ENCODE data around the gene TBC1D4. TPM values are rescaled to one million over a fixed set of nuclear protein-coding genes. Genes with fewer than 3 reads are reported as not detected.

Gene TBC1D4
- total and polyA plus RNA-seq, 10 donors: 10.1 to 67.0 (median 21.6) TPM

DNA sequence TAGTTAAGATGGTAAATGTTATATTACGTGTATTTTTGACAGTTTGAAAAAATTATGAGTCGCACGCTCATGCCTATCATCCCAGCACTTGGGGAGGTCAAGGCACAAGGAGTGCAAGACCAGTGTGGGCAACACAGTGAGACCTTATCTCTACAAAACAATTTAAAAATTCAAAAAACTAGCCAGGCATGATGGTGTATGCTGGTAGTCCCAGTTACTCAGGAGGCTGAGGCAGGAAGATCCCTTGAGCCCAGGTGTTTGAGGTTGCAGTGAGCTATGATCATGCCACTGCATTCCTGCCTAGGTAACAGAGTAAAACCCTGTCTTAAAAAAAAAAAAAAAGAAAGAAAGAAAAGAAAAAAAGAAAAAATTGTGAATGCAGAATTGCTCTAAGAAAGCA is 58.0 kb downstream of the TBC1D4 start:
- intact Hi-C loops (cut with DNase I; ENCODE audit: low total_unique reads): no loop called here
- DNase-seq: no peak
- 89 to 99% (median 90%) methylated on average over 3 of the region's 3 CpGs for WGBS, 5 donors
- Histone ChIP-seq H3K4me3 (no peak overlapping the region), H3K27ac (no peak overlapping the region), H3K36me3 (no peaks in the 10 kb centered on the region), H3K4me1 (peaks cover 0 to 4% (median 0%) of the 10 kb centered on the region in 6 donors), H3K27me3 (replicated peaks in 1 of 7) (peaks cover 0 to 6% (median 0%) of the 10 kb centered on the region in 7 donors), H3K9me3 (no peaks in the 10 kb centered on the region)
- no peak for TF ChIP-seq POLR2AphosphoS5 (IDR thresholded peaks at IDR 0.05)
- TF ChIP-seq, protein P1, sequence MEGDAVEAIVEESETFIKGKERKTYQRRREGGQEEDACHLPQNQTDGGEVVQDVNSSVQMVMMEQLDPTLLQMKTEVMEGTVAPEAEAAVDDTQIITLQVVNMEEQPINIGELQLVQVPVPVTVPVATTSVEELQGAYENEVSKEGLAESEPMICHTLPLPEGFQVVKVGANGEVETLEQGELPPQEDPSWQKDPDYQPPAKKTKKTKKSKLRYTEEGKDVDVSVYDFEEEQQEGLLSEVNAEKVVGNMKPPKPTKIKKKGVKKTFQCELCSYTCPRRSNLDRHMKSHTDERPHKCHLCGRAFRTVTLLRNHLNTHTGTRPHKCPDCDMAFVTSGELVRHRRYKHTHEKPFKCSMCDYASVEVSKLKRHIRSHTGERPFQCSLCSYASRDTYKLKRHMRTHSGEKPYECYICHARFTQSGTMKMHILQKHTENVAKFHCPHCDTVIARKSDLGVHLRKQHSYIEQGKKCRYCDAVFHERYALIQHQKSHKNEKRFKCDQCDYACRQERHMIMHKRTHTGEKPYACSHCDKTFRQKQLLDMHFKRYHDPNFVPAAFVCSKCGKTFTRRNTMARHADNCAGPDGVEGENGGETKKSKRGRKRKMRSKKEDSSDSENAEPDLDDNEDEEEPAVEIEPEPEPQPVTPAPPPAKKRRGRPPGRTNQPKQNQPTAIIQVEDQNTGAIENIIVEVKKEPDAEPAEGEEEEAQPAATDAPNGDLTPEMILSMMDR (IDR thresholded peaks at IDR 0.05 in 8 of 11, conservative IDR thresholded peaks at IDR 0.05 in 3 of 11): no peak
- no peak for TF ChIP-seq POLR2A (IDR thresholded peaks at IDR 0.05)

DNA sequence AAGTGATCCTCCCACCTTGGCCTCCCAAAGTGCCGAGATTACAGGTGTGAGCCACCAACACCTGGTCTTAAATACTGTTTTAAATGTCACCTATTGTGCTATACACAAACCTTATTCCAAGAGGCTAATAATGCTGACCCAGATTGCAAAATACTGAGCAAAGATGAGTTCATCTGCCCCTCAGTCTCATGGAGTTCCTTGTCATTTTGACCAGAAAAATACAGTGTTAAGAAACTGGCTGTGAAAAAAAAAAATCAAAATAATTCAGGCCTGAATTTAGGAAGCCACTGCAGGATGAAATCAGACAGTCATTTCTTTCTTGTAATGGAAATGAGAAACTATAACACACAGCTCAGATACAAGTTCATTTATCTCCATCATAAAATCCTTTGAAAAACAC is 59.9 kb downstream of the TBC1D4 start:
- intact Hi-C loops (cut with DNase I; ENCODE audit: low total_unique reads): no loop called here

DNA sequence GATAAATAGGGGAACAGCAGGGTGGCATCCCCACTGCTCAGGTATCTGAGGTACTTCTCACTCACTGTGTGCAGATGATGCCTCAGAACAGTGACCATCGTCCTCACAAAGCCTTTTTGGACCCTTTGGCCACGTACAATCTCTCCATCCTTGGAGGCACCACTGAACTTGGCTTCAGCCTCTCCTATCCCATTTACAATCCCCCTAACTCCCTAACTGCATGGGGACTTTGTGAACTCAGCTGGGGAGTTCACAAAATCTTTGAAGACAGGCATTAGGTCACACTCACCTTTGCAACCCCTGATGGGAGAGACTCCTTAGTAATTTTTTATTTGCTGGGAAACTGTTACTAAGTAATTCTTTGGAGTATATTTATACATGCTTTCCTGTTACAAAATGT is 60.8 kb downstream of the TBC1D4 start:
- TF ChIP-seq POLR2A (IDR thresholded peaks at IDR 0.05) (no peak), POLR2AphosphoS5 (IDR thresholded peaks at IDR 0.05) (no peak)
- TF ChIP-seq, protein P1 (IDR thresholded peaks at IDR 0.05 in 8 of 11, conservative IDR thresholded peaks at IDR 0.05 in 3 of 11): no peak
- Histone ChIP-seq H3K27ac (no peak overlapping the region), H3K36me3 (no peaks in the 10 kb centered on the region), H3K27me3 (replicated peaks in 1 of 7) (no peaks in the 10 kb centered on the region), H3K9me3 (no peaks in the 10 kb centered on the region), H3K4me3 (no peak overlapping the region), H3K4me1 (peaks cover 0 to 16% (median 6%) of the 10 kb centered on the region in 6 donors)
- intact Hi-C loops (cut with DNase I; ENCODE audit: low total_unique reads): no loop called here
- DNase-seq: no peak
- 73 to 92% (median 82%) methylated on average over 2 of the region's 2 CpGs for WGBS, 5 donors

More for the DNA sequence above, 59.9 kb downstream of the TBC1D4 start:
- no peak for DNase-seq
- Histone ChIP-seq H3K4me3 (no peak overlapping the region), H3K27ac (no peak overlapping the region), H3K4me1 (peaks cover 0 to 7% (median 2%) of the 10 kb centered on the region in 6 donors), H3K36me3 (no peaks in the 10 kb centered on the region), H3K27me3 (replicated peaks in 1 of 7) (peaks cover 0 to 2% (median 0%) of the 10 kb centered on the region in 7 donors), H3K9me3 (no peaks in the 10 kb centered on the region)
- WGBS, 5 donors: 91 to 97% (median 94%) methylated on average over 1 of the region's 1 CpG
- TF ChIP-seq POLR2A (IDR thresholded peaks at IDR 0.05) (no peak), POLR2AphosphoS5 (IDR thresholded peaks at IDR 0.05) (no peak)
- TF ChIP-seq, protein P1 (IDR thresholded peaks at IDR 0.05 in 8 of 11, conservative IDR thresholded peaks at IDR 0.05 in 3 of 11): no peak

DNA sequence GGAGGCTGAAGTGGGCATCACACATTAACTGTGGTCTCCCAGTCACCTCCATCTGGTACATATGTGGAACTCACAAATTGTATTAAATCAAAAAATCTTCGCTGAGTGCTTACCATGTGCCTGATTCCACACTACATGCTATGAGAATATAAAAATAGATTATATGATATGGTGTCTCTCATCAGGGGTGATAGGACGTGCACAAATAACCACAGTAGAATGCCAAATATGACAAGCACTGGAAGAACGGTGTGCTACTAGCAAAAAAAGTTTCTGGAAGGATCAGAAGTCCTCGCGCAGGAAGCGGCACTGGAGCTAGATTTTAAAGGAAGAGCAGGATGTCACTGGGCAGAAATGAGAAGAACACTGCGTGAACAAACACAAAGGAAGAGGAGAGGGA is 62.3 kb downstream of the TBC1D4 start:
- WGBS, 5 donors: 80 to 91% (median 88%) methylated on average over 7 of the region's 7 CpGs
- H3K4me3 ChIP-seq: no peak overlapping the region
- TF ChIP-seq POLR2AphosphoS5 (IDR thresholded peaks at IDR 0.05) (no peak), POLR2A (IDR thresholded peaks at IDR 0.05) (no peak)
- TF ChIP-seq, protein P1 (IDR thresholded peaks at IDR 0.05 in 8 of 11, conservative IDR thresholded peaks at IDR 0.05 in 3 of 11): no peak
- peaks cover 0 to 24% (median 9%) of the 10 kb centered on the region in 6 donors for H3K4me1 ChIP-seq
- no peaks in the 10 kb centered on the region for H3K36me3 ChIP-seq
- H3K27ac ChIP-seq: no peak overlapping the region
- no peak for DNase-seq
- H3K27me3 ChIP-seq (replicated peaks in 1 of 7): no peaks in the 10 kb centered on the region
- H3K9me3 ChIP-seq: no peaks in the 10 kb centered on the region
- intact Hi-C loops (cut with DNase I; ENCODE audit: low total_unique reads): no loop called here
